AG09309 (cell line): ENCODE results near the gene MYH15.
A peak's percentile ranks its signal among the peaks of the same experiment; 100 is the strongest.

Source experiments
- DNase-seq: peaks from one replicate; pipeline ENCODE4 v3.0.0-alpha.2; 2010; ENCODE audit warnings: low read depth
- H3K4me3 ChIP-seq: 2 replicates; pipeline ENCODE4 v1.5.1; 2011; ENCODE audit warnings: mild to moderate bottlenecking, low read depth, low read length, moderate library complexity; ENCODE audit not compliant: control insufficient read depth
- CTCF ChIP-seq: IDR thresholded peaks from 2 replicates; pipeline ENCODE4 v1.5.1; 2011; ENCODE audit warnings: mild to moderate bottlenecking, low read depth, low read length, inconsistent platforms; ENCODE audit not compliant: insufficient read depth, control insufficient read depth; ENCODE audit errors: missing control alignments

The MYH15 gene

GRCh38 chr3:108393128-108393900 is 117.1 kb downstream of the MYH15 start:
- H3K4me3 ChIP-seq, result no peak overlapping the region
- TF ChIP-seq CTCF, result no peak
- DNase-seq, result no peak

GRCh38 chr3:108391917-108392593 is 118.3 kb downstream of the MYH15 start:
- TF ChIP-seq CTCF, result no peak
- peak; percentile 21 for DNase-seq
- no peak overlapping the region for H3K4me3 ChIP-seq

- no peak for TF ChIP-seq CTCF
- H3K4me3 ChIP-seq, result no peak overlapping the region
- DNase-seq, result no peak
These were observed 121.0 kb downstream of the MYH15 start for GRCh38 chr3:108389372-108389771.

- H3K4me3 ChIP-seq, result no peak overlapping the region
- DNase-seq, result no peak
- no peak for TF ChIP-seq CTCF
These were observed 122.0 kb downstream of the MYH15 start for GRCh38 chr3:108388136-108389132.

GRCh38 chr3:108387063-108387462 is 123.3 kb downstream of the MYH15 start:
- TF ChIP-seq CTCF, result no peak
- DNase-seq, result no peak
- no peak overlapping the region for H3K4me3 ChIP-seq

GRCh38 chr3:108383306-108383705 is 127.1 kb downstream of the MYH15 start:
- no peak for TF ChIP-seq CTCF
- H3K4me3 ChIP-seq, result no peak overlapping the region
- DNase-seq, result no peak
